KOPT-K1 (cell line): ENCODE data around the gene GFOD1.

ENCODE experiments used
- H3K27ac ChIP-seq: fragments of 200-600 bp; sonication (generic); 2 replicates; pipeline ENCODE4 v1.5.1; 2016; ENCODE audit warnings: antibody characterized with exemption, mild to moderate bottlenecking, low read depth, low read length; ENCODE audit not compliant: poor library complexity, severe bottlenecking
- H3K36me3 ChIP-seq: fragments of 200-600 bp; sonication (generic); 2 replicates; pipeline ENCODE4 v1.5.1; 2017; ENCODE audit warnings: antibody characterized with exemption, mild to moderate bottlenecking, low read length, moderate library complexity; ENCODE audit not compliant: insufficient read depth
- H3K9me3 ChIP-seq: fragments of 200-600 bp; sonication (generic); 2 replicates; pipeline ENCODE4 v1.5.1; 2017; ENCODE audit warnings: antibody characterized with exemption, low read length, mild to moderate bottlenecking; ENCODE audit not compliant: insufficient read depth, poor library complexity, severe bottlenecking

The GFOD1 gene

DNA sequence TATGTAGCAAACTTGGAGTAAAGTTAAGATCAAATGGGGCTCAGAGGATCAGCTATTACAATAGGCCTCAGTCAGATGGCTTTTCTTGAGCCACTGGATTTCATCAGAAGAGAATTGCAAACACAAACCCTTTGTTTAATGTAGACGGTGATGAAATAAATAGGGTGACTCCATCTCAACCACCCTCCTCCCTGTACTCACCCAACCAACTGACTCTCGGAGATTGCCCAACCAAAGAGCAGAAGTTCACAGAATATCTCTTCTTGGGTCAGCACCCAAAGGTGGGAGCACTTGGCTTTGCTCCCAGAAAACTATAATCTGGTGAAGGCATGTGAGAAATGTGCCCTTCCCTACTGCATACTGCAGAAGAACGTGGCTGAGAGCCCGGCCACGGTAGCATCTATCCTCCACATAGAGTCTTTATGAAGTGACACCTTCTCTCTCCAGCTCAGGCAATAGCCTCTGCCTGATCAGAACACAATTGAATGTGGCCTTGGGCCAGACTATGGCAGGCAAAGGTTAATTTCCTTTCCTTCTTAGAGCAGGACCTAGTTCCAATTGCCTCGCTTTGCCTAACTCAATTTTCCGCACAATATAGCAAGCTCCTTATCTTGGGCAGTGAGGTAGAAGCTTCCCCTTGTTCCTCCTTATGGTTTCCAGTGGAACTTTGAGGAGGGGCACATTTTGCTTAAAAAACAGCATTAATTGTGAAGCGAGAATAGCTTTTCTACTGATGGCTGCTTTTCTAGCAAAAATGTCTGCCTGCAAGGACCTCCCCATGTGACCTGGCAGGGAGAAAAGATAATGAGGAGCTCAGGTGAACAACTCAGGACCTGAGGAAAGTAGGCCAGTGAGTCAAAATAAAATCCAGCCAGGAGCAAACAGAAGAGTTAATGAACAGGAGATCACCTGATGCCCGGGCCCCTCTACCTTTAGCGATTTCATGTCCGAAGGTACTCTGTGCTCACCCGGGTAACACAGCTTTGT, 79.4 kb downstream of the GFOD1 start:
- no peaks in the 10 kb centered on the region for H3K36me3 ChIP-seq
- H3K9me3 ChIP-seq: no peaks in the 10 kb centered on the region
- H3K27ac ChIP-seq: no peak overlapping the region

DNA sequence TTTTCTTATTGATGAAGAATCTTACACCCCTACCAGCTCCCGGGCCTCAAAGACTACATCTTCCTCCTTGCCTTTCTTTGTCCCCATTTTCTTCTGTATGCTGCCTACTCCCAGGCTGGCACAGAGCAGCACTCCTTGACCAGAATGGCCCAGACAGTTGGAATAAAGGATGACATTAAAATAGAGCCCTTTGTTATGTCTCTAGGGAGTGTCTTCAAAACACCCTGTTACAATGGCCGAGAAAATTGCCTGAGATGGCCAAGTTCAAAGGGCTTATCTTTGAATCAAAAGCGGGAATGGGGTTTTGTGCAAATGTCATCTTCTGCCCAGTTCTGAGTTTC, 80.1 kb downstream of the GFOD1 start:
- no peaks in the 10 kb centered on the region for H3K9me3 ChIP-seq
- H3K27ac ChIP-seq: no peak overlapping the region
- no peaks in the 10 kb centered on the region for H3K36me3 ChIP-seq

DNA sequence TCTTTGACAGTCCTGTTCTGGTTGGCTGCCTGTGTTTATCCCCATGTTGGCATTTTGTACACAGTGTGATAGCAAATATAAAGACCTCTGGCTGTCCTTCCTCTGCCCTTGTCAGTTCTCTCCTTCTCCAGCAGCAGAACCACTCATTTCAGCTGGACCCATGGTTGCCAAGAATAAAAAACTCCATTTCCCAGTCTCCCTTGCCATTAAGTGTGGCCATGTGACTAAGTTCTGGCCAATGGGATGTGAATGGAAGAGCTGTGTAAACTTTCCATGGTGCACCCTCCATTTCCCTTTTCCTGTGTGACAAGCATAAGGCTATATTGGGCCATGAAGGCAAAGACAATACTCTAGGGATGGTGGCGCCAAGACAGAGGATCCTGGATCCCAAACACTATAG, 80.6 kb downstream of the GFOD1 start:
- H3K36me3 ChIP-seq: no peaks in the 10 kb centered on the region
- H3K27ac ChIP-seq: no peak overlapping the region
- no peaks in the 10 kb centered on the region for H3K9me3 ChIP-seq

DNA sequence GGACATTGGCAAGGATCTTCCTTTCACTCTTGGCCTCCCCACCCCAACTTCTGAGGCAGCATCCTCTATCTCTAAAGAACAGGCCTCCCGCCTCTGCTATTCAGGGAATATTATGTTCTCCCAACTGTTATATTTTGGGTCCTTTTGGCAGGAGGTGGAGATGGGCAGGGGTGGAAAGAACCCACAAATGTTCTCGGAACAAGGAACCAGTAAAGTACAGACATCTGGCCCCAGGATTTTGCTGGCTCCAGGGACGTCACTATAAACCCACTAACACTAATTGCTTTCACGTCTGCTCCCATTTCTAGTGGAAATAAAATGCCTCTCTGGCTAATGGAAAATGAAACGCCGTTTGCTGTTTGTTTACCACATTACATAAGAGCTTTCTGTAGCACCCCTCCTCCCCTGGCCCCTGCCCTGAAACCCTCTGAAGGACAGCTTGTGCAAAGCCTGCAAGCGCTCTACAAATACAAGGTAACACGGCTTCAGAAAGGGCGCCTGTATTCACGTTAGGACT, 81.4 kb downstream of the GFOD1 start:
- H3K27ac ChIP-seq: no peak overlapping the region
- H3K36me3 ChIP-seq: no peaks in the 10 kb centered on the region
- H3K9me3 ChIP-seq: no peaks in the 10 kb centered on the region

DNA sequence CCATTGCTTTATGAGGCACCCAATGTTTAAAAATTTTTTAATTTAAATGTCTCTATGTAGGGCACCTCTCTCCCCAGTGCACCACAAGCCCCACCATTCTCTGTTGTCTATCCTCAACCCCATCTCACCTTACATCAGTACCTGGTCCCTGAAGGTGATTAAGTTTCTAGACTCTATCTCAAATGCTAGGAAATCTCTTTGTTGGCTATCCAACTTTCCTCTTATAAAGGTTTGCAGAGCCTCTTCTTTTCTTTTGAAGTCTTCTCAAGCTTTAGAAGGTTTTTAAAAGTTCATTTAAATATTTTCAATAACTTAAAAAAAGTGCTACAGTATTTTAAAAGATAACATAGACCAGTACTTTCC, 82.5 kb downstream of the GFOD1 start:
- H3K27ac ChIP-seq: no peak overlapping the region
- no peaks in the 10 kb centered on the region for H3K9me3 ChIP-seq
- H3K36me3 ChIP-seq: no peaks in the 10 kb centered on the region

DNA sequence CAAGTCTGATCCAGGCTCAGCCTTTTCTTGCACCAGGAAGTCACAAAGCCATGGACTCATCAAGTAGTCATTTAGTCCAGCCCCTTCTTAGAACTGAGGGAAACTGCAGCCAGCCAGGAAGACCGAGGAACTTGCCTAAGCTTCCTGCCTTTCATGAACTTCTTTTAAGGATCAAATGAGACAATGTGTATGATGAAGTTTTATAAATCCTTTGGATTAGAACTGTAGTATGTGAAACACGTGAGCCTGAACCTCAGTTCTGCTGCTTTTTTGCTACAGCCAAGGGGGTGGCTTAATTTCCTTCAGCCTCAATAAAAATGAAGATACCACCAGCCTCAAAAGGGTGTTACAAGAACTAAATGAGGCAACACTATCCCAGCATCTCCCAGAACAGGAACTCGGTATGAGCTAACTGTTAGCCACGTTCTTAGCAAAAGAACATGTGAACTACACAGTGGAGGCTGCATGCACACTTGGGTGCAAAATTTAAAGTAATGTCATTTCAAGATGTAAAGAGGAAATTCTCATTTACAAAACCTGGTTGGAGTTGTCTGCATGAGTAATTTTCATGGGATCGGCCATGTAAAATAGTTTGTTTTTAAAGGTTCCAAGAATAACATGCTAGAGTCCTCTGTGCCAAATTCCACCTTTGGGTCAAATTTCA, 83.0 kb downstream of the GFOD1 start:
- Histone ChIP-seq H3K36me3 (no peaks in the 10 kb centered on the region), H3K9me3 (no peaks in the 10 kb centered on the region), H3K27ac (no peak overlapping the region)

DNA sequence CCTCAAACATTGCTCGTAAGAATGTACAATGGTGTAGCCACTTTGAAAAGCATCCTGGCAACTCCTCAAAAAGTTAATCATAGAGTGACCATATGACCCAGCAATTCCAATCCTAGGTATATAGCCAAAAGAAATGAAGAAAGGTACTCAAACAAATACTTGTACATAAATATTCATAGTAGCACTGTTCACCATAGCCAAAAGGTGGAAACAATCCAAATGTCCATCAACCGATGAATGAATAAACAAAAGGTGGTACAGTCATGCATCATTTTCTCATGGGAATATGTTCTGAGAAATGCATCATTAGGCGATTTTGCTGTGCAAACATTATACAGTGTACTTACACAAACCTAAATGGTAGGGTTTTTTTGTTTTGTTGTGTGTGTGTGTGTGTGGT, 84.7 kb downstream of the GFOD1 start:
- Histone ChIP-seq H3K9me3 (no peaks in the 10 kb centered on the region), H3K27ac (no peak overlapping the region), H3K36me3 (no peaks in the 10 kb centered on the region)

DNA sequence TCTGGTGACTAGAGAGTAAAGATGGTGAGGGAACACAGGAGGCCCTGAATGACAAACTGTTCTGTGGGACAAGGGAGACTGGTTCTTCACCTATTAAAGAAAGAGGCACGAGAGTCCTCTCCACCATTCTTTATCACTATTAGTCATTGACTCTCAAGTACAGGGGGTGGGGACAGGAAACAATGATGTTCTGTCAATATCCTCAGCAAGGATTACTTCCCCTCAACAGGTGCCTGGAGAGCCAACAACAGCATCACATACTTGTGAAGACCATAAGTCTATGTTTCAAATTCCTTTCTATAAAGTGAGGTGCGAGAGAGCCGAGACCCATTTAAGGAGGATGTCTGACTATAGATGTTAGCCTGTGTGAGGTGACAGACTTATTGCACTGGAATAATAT, 86.6 kb downstream of the GFOD1 start:
- H3K27ac ChIP-seq: no peak overlapping the region
- H3K9me3 ChIP-seq: no peaks in the 10 kb centered on the region

DNA sequence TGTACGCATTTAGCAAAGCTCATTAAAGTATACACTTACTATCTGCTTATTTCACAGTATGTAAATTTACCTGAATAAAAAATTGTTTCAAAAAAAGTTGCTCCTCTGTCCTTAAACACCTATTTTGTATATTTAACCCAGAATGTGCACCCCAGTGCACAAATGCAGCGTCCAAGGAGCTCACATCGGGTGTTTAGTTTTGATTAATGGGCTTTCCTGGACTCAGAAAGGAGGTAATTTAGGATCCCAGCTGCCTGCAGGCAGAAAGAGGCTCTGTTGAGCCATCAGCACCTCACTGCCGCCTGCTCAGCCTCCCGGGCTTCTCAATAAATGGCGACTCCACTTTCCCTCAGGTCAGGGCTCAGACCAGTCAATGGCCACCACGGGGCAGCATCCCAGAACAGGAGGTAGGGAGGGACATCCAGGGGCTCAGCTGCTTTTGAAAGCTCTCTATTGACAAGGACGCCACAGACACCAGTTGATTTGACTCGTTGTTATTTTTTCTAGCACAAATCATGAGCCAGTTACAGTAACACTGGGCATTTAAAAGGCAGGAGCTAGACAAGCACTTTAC, 88.9 kb downstream of the GFOD1 start:
- Histone ChIP-seq H3K27ac (no peak overlapping the region), H3K36me3 (no peaks in the 10 kb centered on the region), H3K9me3 (no peaks in the 10 kb centered on the region)

More for the DNA sequence above, 86.6 kb downstream of the GFOD1 start:
- no peaks in the 10 kb centered on the region for H3K36me3 ChIP-seq

DNA sequence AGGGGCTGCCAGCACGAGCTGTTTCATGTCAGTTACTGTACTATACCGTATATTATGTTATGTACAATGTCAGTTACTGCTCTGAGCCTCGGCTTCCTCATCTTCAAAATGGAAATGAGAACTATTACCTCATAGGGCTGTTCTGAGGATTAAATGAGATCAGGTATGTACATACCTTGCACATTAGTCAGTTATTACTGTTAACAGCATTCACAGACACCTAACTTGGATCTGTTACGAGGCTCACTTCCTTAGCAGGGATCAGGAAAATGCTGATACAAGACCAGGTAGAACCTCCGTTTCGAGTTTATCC, 89.4 kb downstream of the GFOD1 start:
- H3K36me3 ChIP-seq: no peaks in the 10 kb centered on the region
- no peaks in the 10 kb centered on the region for H3K9me3 ChIP-seq
- H3K27ac ChIP-seq: no peak overlapping the region

DNA sequence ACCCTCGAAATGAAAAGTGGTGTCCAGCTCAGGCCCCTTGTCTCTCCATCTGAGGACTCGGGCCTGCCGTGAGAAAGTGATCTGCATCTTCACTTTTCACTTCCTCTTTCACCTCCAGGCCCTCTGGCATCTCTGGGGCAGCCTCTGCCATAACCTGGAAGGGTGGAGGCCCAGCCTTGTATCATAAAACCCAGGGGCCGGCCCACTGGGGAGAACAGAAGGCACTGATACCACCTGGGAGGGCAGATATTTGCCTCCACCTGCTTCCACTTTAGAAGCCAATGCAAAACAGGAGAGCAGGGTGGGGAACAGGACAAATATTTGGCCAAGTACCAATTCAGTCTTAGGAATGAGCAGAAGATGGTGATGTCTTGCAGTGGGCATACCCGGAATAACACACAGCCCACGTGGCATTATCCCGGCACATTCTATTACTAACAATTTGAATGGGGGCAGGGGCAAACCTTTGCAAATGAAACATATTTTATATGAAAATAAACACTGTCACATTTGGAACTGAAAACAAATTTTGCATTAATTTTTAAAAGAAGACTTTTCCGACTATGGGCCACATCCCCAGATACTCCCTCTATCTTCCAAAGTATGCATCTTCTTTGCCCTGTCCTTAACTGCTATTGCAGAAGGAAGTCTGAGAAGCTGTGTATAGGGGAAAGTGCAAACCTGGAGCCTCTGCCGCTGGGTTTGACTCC, 89.9 kb downstream of the GFOD1 start:
- no peaks in the 10 kb centered on the region for H3K9me3 ChIP-seq
- no peak overlapping the region for H3K27ac ChIP-seq
- no peaks in the 10 kb centered on the region for H3K36me3 ChIP-seq

DNA sequence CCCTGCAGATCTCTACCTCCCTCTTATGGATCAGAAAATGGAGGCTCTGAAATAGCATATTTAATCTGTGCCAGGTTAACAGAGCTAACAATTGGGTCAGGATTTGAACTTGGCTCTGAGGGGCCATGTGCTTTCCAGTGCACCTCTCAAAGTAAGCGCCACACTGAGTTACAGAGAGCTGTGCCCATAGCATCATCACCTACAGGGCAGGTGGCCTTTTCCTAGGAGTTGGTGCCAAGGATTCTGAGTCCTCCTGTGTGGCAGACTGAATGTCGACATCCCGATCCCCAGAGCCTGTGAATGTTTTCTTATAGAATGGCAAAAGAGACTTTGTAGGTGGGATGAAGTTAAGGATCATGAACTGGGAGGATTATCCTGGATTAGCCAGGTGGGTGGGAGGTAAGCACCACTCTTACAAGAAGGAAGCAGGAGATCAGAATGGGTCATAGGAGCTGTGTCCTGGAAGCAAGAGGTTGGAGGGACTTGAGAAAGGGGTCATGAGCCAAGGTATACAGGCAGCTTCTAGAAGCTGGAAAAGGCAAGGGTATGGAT, 91.1 kb downstream of the GFOD1 start:
- Histone ChIP-seq H3K9me3 (no peaks in the 10 kb centered on the region), H3K36me3 (no peaks in the 10 kb centered on the region), H3K27ac (no peak overlapping the region)

DNA sequence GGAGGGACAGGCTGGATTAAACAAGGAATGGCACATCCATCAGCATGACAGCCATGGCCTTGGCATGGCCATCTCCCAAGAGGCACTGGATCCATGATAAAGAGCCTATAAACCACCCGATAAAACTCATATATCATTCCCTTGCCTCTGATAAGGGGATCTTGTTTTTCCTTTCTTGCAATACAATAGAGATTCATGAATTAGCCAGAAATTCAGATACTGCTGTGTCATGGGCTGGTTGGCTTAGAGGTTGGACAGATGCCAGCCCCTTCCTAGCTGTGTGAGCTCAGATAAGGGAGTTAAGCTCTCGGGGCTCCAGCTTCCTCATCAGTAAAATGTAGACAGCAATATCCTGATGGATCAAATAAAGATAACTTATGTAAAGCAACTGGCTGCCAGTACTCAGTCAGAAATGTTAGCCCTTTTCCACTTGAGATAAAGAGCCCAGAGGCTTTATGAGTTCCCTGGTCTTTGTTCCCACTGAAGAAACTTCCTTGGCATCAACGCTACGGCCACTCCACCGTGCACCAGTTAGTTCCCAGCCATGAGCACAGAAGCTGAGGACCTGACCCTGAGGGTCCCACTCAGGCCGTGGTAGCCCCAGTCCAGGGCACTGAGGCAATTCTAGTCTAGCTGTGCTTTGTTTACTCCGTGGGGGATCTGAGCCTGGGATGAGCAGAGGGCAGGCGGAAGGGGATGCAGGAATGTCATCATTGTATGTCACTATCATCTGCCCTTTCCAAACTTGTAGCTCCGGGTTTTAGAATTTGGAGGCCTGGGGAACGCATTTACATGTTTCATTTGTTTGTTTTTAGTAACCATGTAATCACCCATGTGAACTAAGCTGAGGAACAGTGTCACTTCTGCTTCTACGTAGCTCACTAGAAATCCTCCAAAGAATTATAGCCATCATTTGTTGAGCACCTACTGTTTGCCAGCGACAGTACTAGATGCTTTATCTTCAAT, 91.8 kb downstream of the GFOD1 start:
- Histone ChIP-seq H3K36me3 (no peaks in the 10 kb centered on the region), H3K27ac (no peak overlapping the region), H3K9me3 (no peaks in the 10 kb centered on the region)

DNA sequence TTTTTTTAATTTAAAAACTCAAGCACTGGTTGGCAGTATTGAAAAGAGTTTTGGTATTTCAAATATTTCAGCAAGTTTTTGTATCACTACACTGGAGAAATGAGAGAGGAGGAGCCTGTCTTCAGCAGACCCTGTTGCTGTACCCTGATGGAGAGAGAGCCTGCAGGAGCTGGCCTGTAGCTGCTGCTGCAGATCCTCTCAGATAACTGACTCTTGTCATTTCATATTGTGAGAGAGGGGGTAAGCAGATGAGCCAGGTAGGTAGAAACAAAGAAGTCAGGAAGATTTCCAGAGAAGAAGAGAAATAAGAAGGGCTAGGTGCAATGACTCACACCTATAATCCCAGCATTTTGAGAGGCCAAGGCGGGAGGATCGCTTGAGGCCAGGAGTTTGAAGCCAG, 94.9 kb downstream of the GFOD1 start:
- H3K36me3 ChIP-seq: no peaks in the 10 kb centered on the region
- H3K9me3 ChIP-seq: no peaks in the 10 kb centered on the region
- H3K27ac ChIP-seq: no peak overlapping the region
